ENCODE measurements around the gene TNFRSF21.

GRCh38 chr6:47203938-47204611, 105.6 kb downstream of the TNFRSF21 start:
- TF ChIP-seq PTBP1 (IDR thresholded peaks at IDR 0.05; ENCODE audit: low read depth, low read length) = no peak
- no peak for TF ChIP-seq E2F1 (CRISPR knock-in tag; IDR thresholded peaks at IDR 0.05)
- no peak for TF ChIP-seq CHCHD3 (CRISPR knock-in tag; IDR thresholded peaks at IDR 0.05)
- TF ChIP-seq CTCF (IDR thresholded peaks at IDR 0.05 in 2 of 3, conservative IDR thresholded peaks at IDR 0.05 in 1 of 3; ENCODE audit: insufficient read depth in 2 of 3, low read depth in 1 of 3, low read length in 3 of 3) = no peak
- TF ChIP-seq BRF1 (IDR thresholded peaks at IDR 0.05; ENCODE audit: borderline replicate concordance, extremely low read depth, insufficient read length) = no peak
